Mesendoderm (in vitro differentiated cells): ENCODE measurements around the gene MUC20.
"Not testable (repeated sequence)": the region's sequence is repeated elsewhere in the genome, so short reads cannot be mapped to it uniquely, and the experiment has no call there.

ENCODE experiments used
- DNase-seq: peaks from one replicate; pipeline ENCODE4 v3.0.0; 2013
- H2AK5ac ChIP-seq: 2 replicates; pipeline ENCODE4 v1.6.1; 2013; ENCODE audit warnings: low read length, inconsistent platforms
- H2BK120ac ChIP-seq: 2 replicates; pipeline ENCODE4 v1.6.1; 2013; ENCODE audit warnings: low read depth, mild to moderate bottlenecking, low read length, moderate library complexity, mixed read lengths
- H2BK15ac ChIP-seq: replicated peaks from 2 replicates; pipeline ENCODE4 v1.6.1; 2013; ENCODE audit warnings: low read depth, mild to moderate bottlenecking, moderate library complexity
- H2BK5ac ChIP-seq: 2 replicates; pipeline ENCODE4 v1.6.1; 2013; ENCODE audit warnings: low read length, inconsistent platforms
- H3K18ac ChIP-seq: 2 replicates; pipeline ENCODE4 v1.6.1; 2013; ENCODE audit warnings: mild to moderate bottlenecking, low read length, mixed read lengths
- H3K23ac ChIP-seq: one replicate; pipeline ENCODE4 v1.6.1; 2013; ENCODE audit warnings: low read length
- H3K27ac ChIP-seq: 2 replicates; pipeline ENCODE4 v1.5.1; 2013; ENCODE audit warnings: low read depth, mild to moderate bottlenecking, inconsistent platforms, low read length, moderate library complexity
- H3K27me3 ChIP-seq: 2 replicates; pipeline ENCODE4 v1.6.1; 2013; ENCODE audit warnings: low read length, control low read depth, mild to moderate bottlenecking, inconsistent platforms; ENCODE audit not compliant: insufficient read depth, poor library complexity
- H3K36me3 ChIP-seq: 2 replicates; pipeline ENCODE4 v1.6.1; 2013; ENCODE audit warnings: low read length, inconsistent platforms; ENCODE audit not compliant: control insufficient read depth, insufficient read depth
- H3K4ac ChIP-seq: one replicate; pipeline ENCODE4 v1.6.1; 2013; ENCODE audit warnings: low read depth, mild to moderate bottlenecking, low read length, moderate library complexity
- H3K4me1 ChIP-seq: 2 replicates; pipeline ENCODE4 v1.6.1; 2013; ENCODE audit warnings: low read depth, low read length, inconsistent platforms; ENCODE audit not compliant: control insufficient read depth
- H3K4me2 ChIP-seq: 2 replicates; pipeline ENCODE4 v1.6.1; 2013; ENCODE audit warnings: low read length
- H3K4me3 ChIP-seq: 2 replicates; pipeline ENCODE4 v1.5.1; 2013; ENCODE audit warnings: mild to moderate bottlenecking, low read length
- H3K56ac ChIP-seq: one replicate; pipeline ENCODE4 v1.6.1; 2013; ENCODE audit warnings: low read length
- H3K79me1 ChIP-seq: 2 replicates; pipeline ENCODE4 v1.6.1; 2013; ENCODE audit warnings: low read length, inconsistent platforms
- H3K79me2 ChIP-seq: 2 replicates; pipeline ENCODE4 v1.6.1; 2013; ENCODE audit warnings: mild to moderate bottlenecking, low read length; ENCODE audit not compliant: control insufficient read depth, insufficient read depth
- H3K9ac ChIP-seq: 2 replicates; pipeline ENCODE4 v1.6.1; 2013; ENCODE audit warnings: low read length, inconsistent platforms
- H4K5ac ChIP-seq: one replicate; pipeline ENCODE4 v1.6.1; 2013; ENCODE audit warnings: low read length
- H4K8ac ChIP-seq: one replicate; pipeline ENCODE4 v1.6.1; 2013; ENCODE audit warnings: low read depth, mild to moderate bottlenecking, control low read depth, low read length, moderate library complexity
- WGBS: extraction: QIAGEN DNeasy Blood & Tissue Kit; methylation state at CpG from one replicate; pipeline ENCODE4 v1.1.7; 2013; ENCODE audit warnings: low lambda C conversion rate, missing lambda C conversion rate; ENCODE audit not compliant: insufficient coverage; ENCODE audit errors: extremely low coverage; 5-methylcytosine and 5-hydroxymethylcytosine counted together

The MUC20 gene

GRCh38 chr3:195681458-195682103, 39.2 kb upstream of the MUC20 start:
- not testable (repeated sequence) for H2AK5ac ChIP-seq, H3K79me2 ChIP-seq, H3K4ac ChIP-seq, H3K23ac ChIP-seq, H3K9ac ChIP-seq, H3K18ac ChIP-seq, H3K79me1 ChIP-seq, H3K36me3 ChIP-seq, H2BK15ac ChIP-seq, H2BK120ac ChIP-seq, H3K27ac ChIP-seq, H4K8ac ChIP-seq, H3K4me3 ChIP-seq, H4K5ac ChIP-seq, H3K4me2 ChIP-seq, H3K56ac ChIP-seq, H3K4me1 ChIP-seq, H3K27me3 ChIP-seq, DNase-seq, H2BK5ac ChIP-seq
- WGBS, result no CpG with 5 or more reads among the region's 24 CpGs

GRCh38 chr3:195682104-195682742, 38.6 kb upstream of the MUC20 start:
- H3K79me1 ChIP-seq, H3K36me3 ChIP-seq: not testable (repeated sequence)
- WGBS, result no CpG with 5 or more reads among the region's 13 CpGs

GRCh38 chr3:195683722-195684526, 36.9 kb upstream of the MUC20 start:
- not testable (repeated sequence) for H3K79me1 ChIP-seq, H2BK15ac ChIP-seq, H3K4me3 ChIP-seq, H3K9ac ChIP-seq, H3K4me2 ChIP-seq, H3K23ac ChIP-seq, H2BK5ac ChIP-seq, H3K18ac ChIP-seq, H3K27me3 ChIP-seq, H4K8ac ChIP-seq, H3K4ac ChIP-seq, H4K5ac ChIP-seq, H3K36me3 ChIP-seq, H3K56ac ChIP-seq, H3K4me1 ChIP-seq, H2AK5ac ChIP-seq, H3K27ac ChIP-seq, H3K79me2 ChIP-seq, H2BK120ac ChIP-seq, DNase-seq
- WGBS, result no CpG with 5 or more reads among the region's 18 CpGs

More at GRCh38 chr3:195682104-195682742, 38.6 kb upstream of the MUC20 start:
- H3K23ac ChIP-seq, H2BK5ac ChIP-seq, H3K18ac ChIP-seq, H3K79me2 ChIP-seq, H3K4me3 ChIP-seq, H3K4me2 ChIP-seq, H4K5ac ChIP-seq, DNase-seq, H2AK5ac ChIP-seq, H3K9ac ChIP-seq, H3K27me3 ChIP-seq, H3K56ac ChIP-seq, H3K4ac ChIP-seq, H2BK15ac ChIP-seq, H3K4me1 ChIP-seq, H2BK120ac ChIP-seq, H4K8ac ChIP-seq, H3K27ac ChIP-seq: not testable (repeated sequence)

DNA sequence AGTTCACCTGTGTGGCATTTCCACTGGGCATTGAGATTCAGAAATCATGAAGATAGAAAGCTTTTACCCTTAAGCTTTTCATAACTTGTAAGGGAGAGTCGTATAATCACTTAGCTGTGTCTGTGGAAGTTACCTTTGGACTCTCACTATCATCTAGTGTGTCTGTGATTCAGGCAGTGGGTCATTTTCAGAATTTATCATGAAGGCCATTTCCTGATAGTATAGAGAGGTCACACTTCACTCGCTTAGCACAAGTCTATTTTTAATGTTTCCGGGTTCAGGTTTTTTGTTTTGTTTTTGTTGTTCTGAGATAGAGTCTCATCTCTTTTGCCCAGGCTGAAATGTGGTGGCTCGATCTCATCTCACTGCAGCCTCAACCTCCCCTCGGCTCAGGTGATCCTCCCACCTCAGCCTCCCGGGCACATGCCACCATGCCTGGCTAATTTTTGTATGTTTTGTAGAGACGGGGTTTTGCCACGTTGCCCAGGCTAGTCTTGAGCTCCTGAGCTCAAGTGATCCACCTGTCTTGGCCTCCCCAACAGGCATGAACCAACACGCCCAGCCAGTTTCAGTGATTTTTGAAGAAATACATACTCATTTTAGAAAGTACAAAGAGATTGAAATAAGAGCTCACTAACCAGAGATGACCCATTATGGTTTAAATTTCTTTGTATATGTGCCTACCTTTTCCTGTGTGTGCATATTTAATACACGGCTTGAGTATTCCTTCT, 36.1 kb upstream of the MUC20 start:
- H3K18ac ChIP-seq, H2AK5ac ChIP-seq, H3K56ac ChIP-seq, H4K5ac ChIP-seq, H3K4me1 ChIP-seq, H3K4me3 ChIP-seq, H3K36me3 ChIP-seq, H3K4me2 ChIP-seq, H2BK120ac ChIP-seq, H2BK5ac ChIP-seq, H3K9ac ChIP-seq, H2BK15ac ChIP-seq, DNase-seq, H3K27me3 ChIP-seq, H3K27ac ChIP-seq, H3K79me1 ChIP-seq, H3K79me2 ChIP-seq, H4K8ac ChIP-seq, H3K23ac ChIP-seq, H3K4ac ChIP-seq: not testable (repeated sequence)
- WGBS, result no CpG with 5 or more reads among the region's 10 CpGs

GRCh38 chr3:195686537-195687208, 34.1 kb upstream of the MUC20 start:
- not testable (repeated sequence) for H3K23ac ChIP-seq, H3K27ac ChIP-seq, H2BK5ac ChIP-seq, H3K4me3 ChIP-seq, H2BK15ac ChIP-seq, H3K4ac ChIP-seq, H4K8ac ChIP-seq, H3K4me2 ChIP-seq, H3K79me1 ChIP-seq, H2BK120ac ChIP-seq, H4K5ac ChIP-seq, H3K27me3 ChIP-seq, H3K56ac ChIP-seq, H3K9ac ChIP-seq, H3K79me2 ChIP-seq, H3K18ac ChIP-seq, H3K4me1 ChIP-seq, DNase-seq, H3K36me3 ChIP-seq, H2AK5ac ChIP-seq
- no CpG with 5 or more reads among the region's 15 CpGs for WGBS
